ENCODE data around the gene EPB41L4A.
A peak's percentile ranks its signal among the peaks of the same experiment; 100 is the strongest.

The EPB41L4A gene

GRCh38 chr5:112205846-112206245 is 213.2 kb downstream of the EPB41L4A start:
- DNase-seq (ENCODE audit: low read depth) = no peak
- no peak for TF ChIP-seq CTCF (IDR thresholded peaks at IDR 0.05; ENCODE audit: insufficient read depth, low read depth, low read length, missing control alignments)
- H3K4me3 ChIP-seq (ENCODE audit: low read depth, low read length) = no peak overlapping the region

GRCh38 chr5:112203229-112203628 is 215.8 kb downstream of the EPB41L4A start:
- no peak overlapping the region for H3K4me3 ChIP-seq (ENCODE audit: low read depth, low read length)
- DNase-seq (ENCODE audit: low read depth) = peak; percentile 5
- TF ChIP-seq CTCF (IDR thresholded peaks at IDR 0.05; ENCODE audit: insufficient read depth, low read depth, low read length, missing control alignments) = no peak

GRCh38 chr5:112202694-112203093 is 216.4 kb downstream of the EPB41L4A start:
- no peak for DNase-seq (ENCODE audit: low read depth)
- no peak overlapping the region for H3K4me3 ChIP-seq (ENCODE audit: low read depth, low read length)
- TF ChIP-seq CTCF (IDR thresholded peaks at IDR 0.05; ENCODE audit: insufficient read depth, low read depth, low read length, missing control alignments) = no peak

- no peak overlapping the region for H3K4me3 ChIP-seq (ENCODE audit: low read depth, low read length)
- no peak for TF ChIP-seq CTCF (IDR thresholded peaks at IDR 0.05; ENCODE audit: insufficient read depth, low read depth, low read length, missing control alignments)
- no peak for DNase-seq (ENCODE audit: low read depth)
Measured at GRCh38 chr5:112201141-112201540, 217.9 kb downstream of the EPB41L4A start.

- DNase-seq (ENCODE audit: low read depth) = peak; percentile 2
- no peak for TF ChIP-seq CTCF (IDR thresholded peaks at IDR 0.05; ENCODE audit: insufficient read depth, low read depth, low read length, missing control alignments)
Measured at GRCh38 chr5:112200131-112200530, 218.9 kb downstream of the EPB41L4A start.

GRCh38 chr5:112196584-112196983 is 222.5 kb downstream of the EPB41L4A start:
- DNase-seq (ENCODE audit: low read depth) = no peak
- TF ChIP-seq CTCF (IDR thresholded peaks at IDR 0.05; ENCODE audit: insufficient read depth, low read depth, low read length, missing control alignments) = no peak
- no peak overlapping the region for H3K4me3 ChIP-seq (ENCODE audit: low read depth, low read length)

More at GRCh38 chr5:112200131-112200530, 218.9 kb downstream of the EPB41L4A start:
- no peak overlapping the region for H3K4me3 ChIP-seq (ENCODE audit: low read depth, low read length)

- DNase-seq (ENCODE audit: low read depth) = no peak
- no peak overlapping the region for H3K4me3 ChIP-seq (ENCODE audit: low read depth, low read length)
- TF ChIP-seq CTCF (IDR thresholded peaks at IDR 0.05; ENCODE audit: insufficient read depth, low read depth, low read length, missing control alignments) = no peak
Measured at GRCh38 chr5:112195924-112196323, 223.2 kb downstream of the EPB41L4A start.

Measured in GM12865 (cell line).